Endothelial cell of umbilical vein (primary cell): ENCODE measurements around the gene CDCA7L. TPM values are rescaled to one million over a fixed set of nuclear protein-coding genes. Genes with fewer than 3 reads are reported as not detected.

Experiments used
- BruUV-seq: library from RNA; stranded (reverse); fragments of 400-500 nt; replicated peaks from 2 replicates; lab custom pipeline; 2021; lab: Mats Ljungman, UMichigan
- CTCF ChIA-PET: fragments of 300-600, 350-600 bp; sonication (Branson Sonifier 250); formaldehyde crosslinking; loops from one replicate; lab custom pipeline; 2021; ENCODE audit warnings: antibody characterized with exemption, inconsistent platforms; lab: Charles Lee
- POLR2A ChIA-PET: fragments of 300-600, 350-600 bp; sonication (Branson Sonifier 250); formaldehyde crosslinking; loops from one replicate; lab custom pipeline; 2021; ENCODE audit warnings: antibody characterized with exemption, inconsistent platforms; lab: Charles Lee
- DNase-seq: peaks from one replicate; pipeline ENCODE4 v3.0.0-alpha.2; 2011; ENCODE audit warnings: low read depth, low spot score
- FAIRE-seq: peaks from 2 replicates; lab custom pipeline; 2011; peaks lifted over from hg19 to GRCh38; lab: Jason Lieb, UNC
- H2AFZ ChIP-seq: 2 replicates; pipeline ENCODE4 v1.6.0; 2012; ENCODE audit warnings: low read depth, low read length, control low read depth, inconsistent platforms
- H3K27ac ChIP-seq: 2 replicates; pipeline ENCODE4 v1.5.1; 2011; ENCODE audit warnings: low read depth, mild to moderate bottlenecking, control low read depth, low read length, moderate library complexity; ENCODE audit not compliant: insufficient read depth
- H3K27me3 ChIP-seq, 2 experiments: 2 replicates each; pipeline versions ENCODE4 v1.6.0 to v1.6.1; 2011; ENCODE audit warnings: low read length in 2 of 2, mixed read lengths in 1 of 2; ENCODE audit not compliant: control insufficient read depth in 2 of 2, insufficient read depth in 2 of 2
- H3K36me3 ChIP-seq, 2 experiments: 2 replicates in 1 of 2; 3 replicates in 1 of 2; pipeline ENCODE4 v1.5.1; 2011; ENCODE audit warnings: low read length in 2 of 2, mild to moderate bottlenecking in 1 of 2, moderate library complexity in 1 of 2; ENCODE audit not compliant: control insufficient read depth in 2 of 2, insufficient read depth in 2 of 2; ENCODE audit errors: extremely low read depth in 1 of 2
- H3K4me1 ChIP-seq: 3 replicates; pipeline ENCODE4 v1.5.1; 2011; ENCODE audit warnings: mild to moderate bottlenecking, low read length; ENCODE audit not compliant: control insufficient read depth, insufficient read depth; ENCODE audit errors: extremely low read depth
- H3K4me2 ChIP-seq: 2 replicates; pipeline ENCODE4 v1.6.1; 2011; ENCODE audit warnings: low read length, control low read depth, mixed read lengths; ENCODE audit not compliant: insufficient read depth
- H3K4me3 ChIP-seq, 3 experiments: fragments of 200-600 bp in 1 of 3; sonication (generic), shearing (Covaris generic) in 1 of 3; replicated peaks in 1 of 3; 2 replicates each; pipeline ENCODE4 v1.5.1; 2011 to 2016; ENCODE audit warnings: control low read depth in 3 of 3, low read length in 3 of 3, mild to moderate bottlenecking in 2 of 3, inconsistent platforms in 1 of 3, low read depth in 1 of 3, moderate library complexity in 1 of 3; ENCODE audit not compliant: insufficient read depth in 1 of 3
- H3K79me2 ChIP-seq: 2 replicates; pipeline ENCODE4 v1.6.0; 2012; ENCODE audit warnings: low read length, inconsistent platforms; ENCODE audit not compliant: control insufficient read depth, insufficient read depth
- H3K9ac ChIP-seq: replicated peaks from 2 replicates; pipeline ENCODE3; 2011; ENCODE audit warnings: low read length, control low read depth; ENCODE audit not compliant: insufficient read depth; ENCODE audit errors: extremely low read depth
- H3K9me1 ChIP-seq: replicated peaks from 3 replicates; pipeline ENCODE4 v1.6.0; 2011; ENCODE audit warnings: mild to moderate bottlenecking, low read length; ENCODE audit not compliant: control insufficient read depth, insufficient read depth; ENCODE audit errors: extremely low read depth
- H3K9me3 ChIP-seq: replicated peaks from 2 replicates; pipeline ENCODE4 v1.5.1; 2012; ENCODE audit warnings: low read length, inconsistent platforms; ENCODE audit not compliant: control insufficient read depth, insufficient read depth
- H4K20me1 ChIP-seq: replicated peaks from 2 replicates; pipeline ENCODE3; 2011; ENCODE audit warnings: mild to moderate bottlenecking, low read length; ENCODE audit not compliant: control insufficient read depth, insufficient read depth; ENCODE audit errors: extremely low read depth
- CTCF ChIP-seq, 2 donors: IDR thresholded peaks; 1 replicate in 1 of 2; 2 replicates in 1 of 2; pipeline ENCODE4 v1.5.1; 2011; ENCODE audit warnings: low read length in 2 of 2, mild to moderate bottlenecking in 2 of 2, moderate library complexity in 2 of 2, control low read depth in 1 of 2, inconsistent platforms in 1 of 2, low read depth in 1 of 2; ENCODE audit not compliant: insufficient read depth in 1 of 2; ENCODE audit errors: extremely low read depth in 1 of 2
- EZH2 ChIP-seq: IDR thresholded peaks from 2 replicates; pipeline ENCODE4 v1.6.1; 2012; ENCODE audit warnings: borderline replicate concordance, low read depth, mild to moderate bottlenecking, moderate library complexity, low read length, inconsistent platforms; ENCODE audit not compliant: severe bottlenecking
- FOS ChIP-seq: IDR thresholded peaks from 2 replicates; pipeline ENCODE4 v1.6.1; 2011; ENCODE audit warnings: mild to moderate bottlenecking, low read length, moderate library complexity, borderline replicate concordance; ENCODE audit not compliant: insufficient read depth
- GATA2 ChIP-seq: IDR thresholded peaks from 2 replicates; pipeline ENCODE4 v1.7.0; 2011; ENCODE audit warnings: low read depth, mild to moderate bottlenecking, moderate library complexity, mixed read lengths, low read length; ENCODE audit not compliant: insufficient read length, insufficient read depth
- JUN ChIP-seq: IDR thresholded peaks from 2 replicates; pipeline ENCODE4 v1.6.1; 2011; ENCODE audit warnings: borderline replicate concordance, low read depth; ENCODE audit not compliant: insufficient read length, insufficient read depth
- MAX ChIP-seq: IDR thresholded peaks from 2 replicates; pipeline ENCODE4 v1.6.1; 2011; ENCODE audit not compliant: insufficient read depth, insufficient read length
- MYC ChIP-seq: IDR thresholded peaks from one replicate; pipeline ENCODE4 v1.6.1; 2011; ENCODE audit warnings: mild to moderate bottlenecking, low read depth, low read length
- POLR2A ChIP-seq: IDR thresholded peaks from 2 replicates; pipeline ENCODE4 v1.6.1; 2012; ENCODE audit warnings: low read depth, mild to moderate bottlenecking, control low read depth, low read length
- POLR2AphosphoS5 ChIP-seq: IDR thresholded peaks from 2 replicates; pipeline ENCODE4 v1.6.1; 2012; ENCODE audit warnings: low read depth, mild to moderate bottlenecking, control low read depth, low read length, moderate library complexity; ENCODE audit not compliant: insufficient read depth
- dilution Hi-C: fragments of 300-500 bp; cut with MboI; formaldehyde crosslinking; loops from one replicate; pipeline ENCODE4 v1.15.0; 2019; ENCODE audit warnings: low sequenced_read_pairs; ENCODE audit not compliant: extremely low pct_ligation_motif_present
- intact Hi-C: fragments of 100-400 bp; cut with micrococcal nuclease; formaldehyde crosslinking; loops from one replicate; pipeline ENCODE4 v1.10.0; 2022
- polyA plus RNA-seq, 4 experiments: library from polyadenylated mRNA; depleted of rRNA in 3 of 4; stranded (reverse) in 3 of 4; unstranded in 1 of 4; fragments of >200 nt; gene quantifications; 2 replicates each; pipeline versions ENCODE4 v1.2.1 to v1.2.3, GENCODE V29; 2011 to 2012; ENCODE audit warnings: missing spikeins in 1 of 4
- total RNA-seq: library from RNA; stranded (reverse); gene quantifications from 2 replicates; pipeline ENCODE4 v1.2.3, GENCODE V29; 2021

The CDCA7L gene
- total and polyA plus RNA-seq, 2 donors (not counting 3 experiments of a cell fraction or from before 2014, with no cell fraction given), result 68.4 to 91.6 TPM

GRCh38 chr7:21887779-21888178, 57.9 kb downstream of the CDCA7L start:
- TF ChIP-seq MAX (no peak), POLR2AphosphoS5 (no peak), GATA2 (no peak), CTCF (IDR thresholded peaks at IDR 0.05; ENCODE audit: extremely low read depth in 1 of 2, insufficient read depth in 1 of 2, low read depth in 1 of 2, low read length in 2 of 2) (no peak), POLR2A (no peak), EZH2 (no peak), MYC (no peak), JUN (no peak), FOS (no peak)
- no peak overlapping the region for H3K27ac ChIP-seq

More at GRCh38 chr7:21887779-21888178, 57.9 kb downstream of the CDCA7L start:
- dilution Hi-C loops, result no loop called here
- intact Hi-C loops, result no loop called here
- Histone ChIP-seq H4K20me1 (no peaks in the 10 kb centered on the region), H3K9me1 (no peaks in the 10 kb centered on the region), H3K27me3 (no peaks in the 10 kb centered on the region), H3K9me3 (no peaks in the 10 kb centered on the region), H2AFZ (no peak overlapping the region), H3K4me3 (no peak overlapping the region), H3K4me2 (no peak overlapping the region), H3K79me2 (no peaks in the 10 kb centered on the region), H3K9ac (no peak overlapping the region), H3K36me3 (no peaks in the 10 kb centered on the region), H3K4me1 (no peaks in the 10 kb centered on the region)
- CTCF ChIA-PET, result interaction anchor here (1.0 kb wide), 1 partner anchor 9 kb away, joined by 3 read pairs; no protein-coding TSS in a partner anchor
- no TSS peak for BruUV-seq
- DNase-seq (no peak), FAIRE-seq (no peak)
- POLR2A ChIA-PET, result no interaction called here
